Caco-2 (cell line): ENCODE data around the gene KCNG4. TPM values are rescaled to one million over a fixed set of nuclear protein-coding genes. Genes with fewer than 3 reads are reported as not detected.

ENCODE experiments used
- BruUV-seq: library from RNA; stranded (reverse); fragments of 400-500 nt; replicated peaks from 2 replicates; lab custom pipeline; 2021; lab: Mats Ljungman, UMichigan
- CTCF ChIA-PET: fragments of 300-600 bp; sonication (Branson Sonifier 250); formaldehyde crosslinking; loops from one replicate; lab custom pipeline; 2022; ENCODE audit warnings: antibody characterized with exemption; lab: Charles Lee
- POLR2A ChIA-PET: fragments of 300-600 bp; sonication (Branson Sonifier 250); formaldehyde crosslinking; loops from one replicate; lab custom pipeline; 2022; ENCODE audit warnings: antibody characterized with exemption; lab: Charles Lee
- DNase-seq, 2 experiments: peaks; one replicate each; pipeline versions ENCODE4 v3.0.0 to v3.0.0-alpha.2; 2020 to 2022
- H3K27me3 ChIP-seq: replicated peaks from 2 replicates; pipeline ENCODE4 v1.6.0; 2011; ENCODE audit warnings: low read length; ENCODE audit not compliant: control insufficient read depth, insufficient read depth
- H3K36me3 ChIP-seq: 2 replicates; pipeline ENCODE4 v1.5.1; 2011; ENCODE audit warnings: low read length; ENCODE audit not compliant: control insufficient read depth, insufficient read depth
- H3K4me1 ChIP-seq: fragments of 250-450 bp; sonication (Bioruptor Pico); 2 replicates; pipeline ENCODE4 v1.5.1; 2020; ENCODE audit warnings: mild to moderate bottlenecking
- H3K4me3 ChIP-seq: 2 replicates; pipeline ENCODE4 v1.5.1; 2011; ENCODE audit warnings: low read depth, mild to moderate bottlenecking, control low read depth, low read length
- H3K9me3 ChIP-seq: fragments of 250-450 bp; sonication (Bioruptor Pico); 2 replicates; pipeline ENCODE4 v1.5.1; 2020; ENCODE audit warnings: mild to moderate bottlenecking, moderate library complexity
- H3K27ac Mint-ChIP-seq: one replicate; pipeline ENCODE4 v1.8.0; 2022; ENCODE audit warnings: mixed read lengths; ENCODE audit not compliant: unreplicated experiment
- H3K27me3 Mint-ChIP-seq: one replicate; pipeline ENCODE4 v1.8.0; 2022; ENCODE audit warnings: mixed read lengths; ENCODE audit not compliant: insufficient read depth, unreplicated experiment
- H3K36me3 Mint-ChIP-seq: one replicate; pipeline ENCODE4 v1.8.0; 2022; ENCODE audit warnings: mild to moderate bottlenecking, mixed read lengths; ENCODE audit not compliant: insufficient read depth, unreplicated experiment
- H3K4me1 Mint-ChIP-seq: one replicate; pipeline ENCODE4 v1.8.0; 2022; ENCODE audit warnings: low read depth, mixed read lengths; ENCODE audit not compliant: unreplicated experiment
- H3K4me3 Mint-ChIP-seq: one replicate; pipeline ENCODE4 v1.8.0; 2022; ENCODE audit warnings: mild to moderate bottlenecking, moderate library complexity, mixed read lengths; ENCODE audit not compliant: unreplicated experiment
- H3K9me3 Mint-ChIP-seq: one replicate; pipeline ENCODE4 v1.8.0; 2022; ENCODE audit warnings: mixed read lengths; ENCODE audit not compliant: unreplicated experiment
- intact Hi-C: fragments of 100-400 bp; cut with micrococcal nuclease; formaldehyde crosslinking; loops from one replicate; pipeline ENCODE4 v1.10.0; 2022; ENCODE audit not compliant: unreplicated experiment
- total RNA-seq: library from RNA; stranded (reverse); gene quantifications from 2 replicates; pipeline ENCODE4 v1.2.3, GENCODE V29; 2022
- TF ChIP-seq, protein P1 (sequence below), 2 experiments: fragments of 200-600 bp in 1 of 2; IDR thresholded peaks; 1 replicate in 1 of 2; 2 replicates in 1 of 2; pipeline versions ENCODE4 v1.5.1 to v1.8.0; 2011 to 2022; ENCODE audit warnings: antibody characterized with exemption in 1 of 2, control low read depth in 1 of 2, inconsistent platforms in 1 of 2, low read depth in 1 of 2, low read length in 1 of 2, mild to moderate bottlenecking in 1 of 2, moderate library complexity in 1 of 2; ENCODE audit not compliant: insufficient read depth in 1 of 2, severe bottlenecking in 1 of 2, unreplicated experiment in 1 of 2

Gene KCNG4
- total RNA-seq, 1 experiment from 2014 or later, result not detected

DNA sequence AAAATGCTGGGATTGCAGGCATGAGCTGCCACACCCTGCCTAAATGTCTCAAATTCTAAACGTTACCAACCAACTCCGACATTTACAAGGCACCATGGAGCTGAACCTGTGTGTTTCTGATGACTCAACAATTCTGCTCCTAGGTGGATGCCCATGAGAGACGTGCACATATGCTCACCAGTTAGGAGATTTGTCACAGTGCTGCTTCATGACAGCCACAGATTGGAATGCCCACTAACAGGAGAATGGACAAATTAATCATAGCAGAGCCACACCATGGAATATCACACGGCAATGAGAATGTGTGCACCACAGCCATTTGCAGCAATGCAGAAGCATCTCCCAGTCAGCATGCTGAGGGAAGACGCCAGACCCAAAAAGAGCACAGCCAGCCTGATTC lies 8.0 kb upstream of the KCNG4 start:
- Mint-ChIP-seq H3K9me3 (no peaks in the 10 kb centered on the region), H3K36me3 (no peaks in the 10 kb centered on the region), H3K27ac (no peak overlapping the region), H3K4me1 (peaks cover 9% of the 10 kb centered on the region), H3K4me3 (no peak overlapping the region), H3K27me3 (peaks cover 20% of the 10 kb centered on the region)
- no TSS peak for BruUV-seq
- intact Hi-C loops, result no loop called here
- Histone ChIP-seq H3K4me3 (no peak overlapping the region), H3K9me3 (no peaks in the 10 kb centered on the region), H3K4me1 (no peaks in the 10 kb centered on the region), H3K27me3 (peaks cover 2% of the 10 kb centered on the region; the same call in 1 of the 2 replicates), H3K36me3 (no peaks in the 10 kb centered on the region)
- TF ChIP-seq, protein P1, sequence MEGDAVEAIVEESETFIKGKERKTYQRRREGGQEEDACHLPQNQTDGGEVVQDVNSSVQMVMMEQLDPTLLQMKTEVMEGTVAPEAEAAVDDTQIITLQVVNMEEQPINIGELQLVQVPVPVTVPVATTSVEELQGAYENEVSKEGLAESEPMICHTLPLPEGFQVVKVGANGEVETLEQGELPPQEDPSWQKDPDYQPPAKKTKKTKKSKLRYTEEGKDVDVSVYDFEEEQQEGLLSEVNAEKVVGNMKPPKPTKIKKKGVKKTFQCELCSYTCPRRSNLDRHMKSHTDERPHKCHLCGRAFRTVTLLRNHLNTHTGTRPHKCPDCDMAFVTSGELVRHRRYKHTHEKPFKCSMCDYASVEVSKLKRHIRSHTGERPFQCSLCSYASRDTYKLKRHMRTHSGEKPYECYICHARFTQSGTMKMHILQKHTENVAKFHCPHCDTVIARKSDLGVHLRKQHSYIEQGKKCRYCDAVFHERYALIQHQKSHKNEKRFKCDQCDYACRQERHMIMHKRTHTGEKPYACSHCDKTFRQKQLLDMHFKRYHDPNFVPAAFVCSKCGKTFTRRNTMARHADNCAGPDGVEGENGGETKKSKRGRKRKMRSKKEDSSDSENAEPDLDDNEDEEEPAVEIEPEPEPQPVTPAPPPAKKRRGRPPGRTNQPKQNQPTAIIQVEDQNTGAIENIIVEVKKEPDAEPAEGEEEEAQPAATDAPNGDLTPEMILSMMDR (IDR thresholded peaks at IDR 0.05; ENCODE audit: insufficient read depth in 1 of 2, low read depth in 1 of 2, low read length in 1 of 2, severe bottlenecking in 1 of 2, unreplicated experiment in 1 of 2), result no peak
- DNase-seq, result no peak
- ChIA-PET POLR2A (no interaction called here), CTCF (no interaction called here)

DNA sequence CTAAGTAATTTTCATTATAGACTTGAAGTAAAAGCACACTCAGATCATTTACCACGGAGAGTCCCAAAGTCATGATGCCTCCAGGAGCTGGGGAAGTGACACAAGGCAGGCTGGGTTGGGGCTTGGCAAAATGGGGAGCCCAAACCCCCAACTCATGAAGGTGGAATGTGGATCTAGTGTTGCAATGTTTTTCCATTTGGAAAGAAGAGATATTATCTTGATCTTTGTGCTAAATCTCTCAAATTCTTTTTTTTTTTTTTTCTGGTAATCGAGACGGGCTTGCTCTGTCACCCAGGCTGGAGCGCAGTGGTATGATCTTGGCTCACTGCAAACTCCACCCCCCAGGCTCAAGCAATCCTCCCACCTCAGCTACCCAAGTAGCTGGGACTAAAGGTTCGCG lies 7.5 kb upstream of the KCNG4 start:
- no peak overlapping the region for H3K4me3 ChIP-seq
- H3K9me3 Mint-ChIP-seq, result no peaks in the 10 kb centered on the region

GRCh38 chr16:84246679-84247077 lies 6.9 kb upstream of the KCNG4 start:
- Mint-ChIP-seq H3K27me3 (peaks cover 19% of the 10 kb centered on the region), H3K36me3 (no peaks in the 10 kb centered on the region), H3K9me3 (no peaks in the 10 kb centered on the region), H3K4me1 (peaks cover 9% of the 10 kb centered on the region), H3K4me3 (no peak overlapping the region), H3K27ac (no peak overlapping the region)
- H3K27me3 ChIP-seq, result peaks cover 2% of the 10 kb centered on the region
- H3K9me3 ChIP-seq, result no peaks in the 10 kb centered on the region
- no TSS peak for BruUV-seq
- H3K36me3 ChIP-seq, result no peaks in the 10 kb centered on the region
- CTCF ChIA-PET, result interaction anchor here (1.6 kb wide), 1 partner anchor 60 kb away, joined by 4 read pairs; the partner anchor contains the start of gene TAF1C
- intact Hi-C loops, result no loop called here
- no peaks in the 10 kb centered on the region for H3K4me1 ChIP-seq
- TF ChIP-seq, protein P1 (IDR thresholded peaks at IDR 0.05; ENCODE audit: insufficient read depth in 1 of 2, low read depth in 1 of 2, low read length in 1 of 2, severe bottlenecking in 1 of 2, unreplicated experiment in 1 of 2), result no peak
- no peak overlapping the region for H3K4me3 ChIP-seq
- POLR2A ChIA-PET, result no interaction called here
- no peak for DNase-seq

More for the DNA sequence above, 7.5 kb upstream of the KCNG4 start:
- Mint-ChIP-seq H3K4me1 (peaks cover 9% of the 10 kb centered on the region), H3K27ac (no peak overlapping the region), H3K27me3 (peaks cover 20% of the 10 kb centered on the region), H3K36me3 (no peaks in the 10 kb centered on the region), H3K4me3 (no peak overlapping the region)
- CTCF ChIA-PET, result no interaction called here
- no peaks in the 10 kb centered on the region for H3K4me1 ChIP-seq
- DNase-seq, result no peak
- POLR2A ChIA-PET, result no interaction called here
- TF ChIP-seq, protein P1 (IDR thresholded peaks at IDR 0.05; ENCODE audit: insufficient read depth in 1 of 2, low read depth in 1 of 2, low read length in 1 of 2, severe bottlenecking in 1 of 2, unreplicated experiment in 1 of 2), result no peak
- intact Hi-C loops, result no loop called here
- H3K27me3 ChIP-seq, result peaks cover 2% of the 10 kb centered on the region
- H3K9me3 ChIP-seq, result no peaks in the 10 kb centered on the region
- BruUV-seq, result no TSS peak
- no peaks in the 10 kb centered on the region for H3K36me3 ChIP-seq
